Fibroblast of lung (primary cell): Measurements from ENCODE around the gene TARP.

Experiments
- EZH2 ChIP-seq: IDR thresholded peaks from 2 replicates; pipeline ENCODE4 v1.5.1; 2012; ENCODE audit warnings: low read length, control low read depth, mild to moderate bottlenecking; ENCODE audit errors: missing control alignments
- TF ChIP-seq, protein P1 (sequence below), 2 donors: IDR thresholded peaks in 1 of 2; conservative IDR thresholded peaks in 1 of 2; 1 replicate in 1 of 2; 2 replicates in 1 of 2; pipeline ENCODE4 v1.5.1; 2011 to 2012; ENCODE audit warnings: low read length in 2 of 2, control low read depth in 1 of 2, inconsistent platforms in 1 of 2, low read depth in 1 of 2, mild to moderate bottlenecking in 1 of 2

DNA sequence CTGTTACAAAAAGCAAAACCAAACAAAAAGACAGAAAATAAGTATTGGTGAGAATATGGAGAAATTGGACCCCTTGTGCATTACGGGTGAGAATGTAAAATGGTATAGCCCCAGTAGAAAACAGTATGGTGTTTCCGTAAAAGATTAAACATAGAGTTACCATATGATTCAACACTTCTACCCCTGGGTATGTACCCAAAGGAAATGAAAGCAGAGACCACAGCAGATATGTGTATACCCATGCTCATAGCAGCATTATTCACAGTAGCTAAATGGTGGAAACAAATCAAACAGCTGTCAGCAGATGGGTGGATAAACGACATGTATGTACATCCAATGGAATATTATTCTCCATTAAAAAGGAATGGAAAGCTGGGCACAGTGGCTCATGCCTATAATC is 53.0 kb downstream of the TARP start:
- TF ChIP-seq, protein P1, sequence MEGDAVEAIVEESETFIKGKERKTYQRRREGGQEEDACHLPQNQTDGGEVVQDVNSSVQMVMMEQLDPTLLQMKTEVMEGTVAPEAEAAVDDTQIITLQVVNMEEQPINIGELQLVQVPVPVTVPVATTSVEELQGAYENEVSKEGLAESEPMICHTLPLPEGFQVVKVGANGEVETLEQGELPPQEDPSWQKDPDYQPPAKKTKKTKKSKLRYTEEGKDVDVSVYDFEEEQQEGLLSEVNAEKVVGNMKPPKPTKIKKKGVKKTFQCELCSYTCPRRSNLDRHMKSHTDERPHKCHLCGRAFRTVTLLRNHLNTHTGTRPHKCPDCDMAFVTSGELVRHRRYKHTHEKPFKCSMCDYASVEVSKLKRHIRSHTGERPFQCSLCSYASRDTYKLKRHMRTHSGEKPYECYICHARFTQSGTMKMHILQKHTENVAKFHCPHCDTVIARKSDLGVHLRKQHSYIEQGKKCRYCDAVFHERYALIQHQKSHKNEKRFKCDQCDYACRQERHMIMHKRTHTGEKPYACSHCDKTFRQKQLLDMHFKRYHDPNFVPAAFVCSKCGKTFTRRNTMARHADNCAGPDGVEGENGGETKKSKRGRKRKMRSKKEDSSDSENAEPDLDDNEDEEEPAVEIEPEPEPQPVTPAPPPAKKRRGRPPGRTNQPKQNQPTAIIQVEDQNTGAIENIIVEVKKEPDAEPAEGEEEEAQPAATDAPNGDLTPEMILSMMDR (conservative IDR thresholded peaks at IDR 0.05 in 1 of 2, IDR thresholded peaks at IDR 0.05 in 1 of 2; ENCODE audit: low read depth in 1 of 2, low read length in 2 of 2) = no peak
- TF ChIP-seq EZH2 = no peak
